ENCODE measurements around the gene BNIP5. TPM values are rescaled to one million over a fixed set of nuclear protein-coding genes. Genes with fewer than 3 reads are reported as not detected.

BNIP5 gene
- total RNA-seq, 3 donors from 2014 or later, result 8.1 to 17.4 (median 12.6) TPM

DNA sequence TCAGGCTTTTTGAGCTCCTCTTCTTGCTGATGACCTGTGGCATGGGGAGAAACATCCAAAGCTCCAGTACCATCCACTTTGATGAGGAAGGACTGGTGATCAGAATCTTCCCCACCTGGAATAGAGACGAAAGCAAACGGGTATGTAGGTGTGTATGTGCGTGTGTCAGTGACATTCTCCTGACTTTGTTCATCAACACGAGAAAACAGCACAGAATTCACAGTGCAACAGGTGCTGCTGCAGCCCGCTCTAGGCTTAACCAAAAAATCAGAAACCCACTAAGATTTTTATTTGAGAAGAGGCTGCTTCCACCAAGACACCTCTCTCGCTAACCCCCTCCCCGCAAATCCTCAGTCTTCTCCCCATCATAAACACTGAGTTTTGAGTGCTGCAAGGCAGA lies 8.1 kb downstream of the BNIP5 start:
- Histone ChIP-seq H3K9me3 (no peaks in the 10 kb centered on the region), H3K4me1 (ENCODE audit: low read depth) (peaks cover under 1% of the 10 kb centered on the region), H3K4me3 (no peak overlapping the region), H3K36me3 (ENCODE audit: low read depth) (no peaks in the 10 kb centered on the region)
- TF ChIP-seq CTCF (IDR thresholded peaks at IDR 0.05), result no peak
- no peak for ATAC-seq
- no peak for DNase-seq
- intact Hi-C loops (cut with DNase I, micrococcal nuclease), result no loop called here

DNA sequence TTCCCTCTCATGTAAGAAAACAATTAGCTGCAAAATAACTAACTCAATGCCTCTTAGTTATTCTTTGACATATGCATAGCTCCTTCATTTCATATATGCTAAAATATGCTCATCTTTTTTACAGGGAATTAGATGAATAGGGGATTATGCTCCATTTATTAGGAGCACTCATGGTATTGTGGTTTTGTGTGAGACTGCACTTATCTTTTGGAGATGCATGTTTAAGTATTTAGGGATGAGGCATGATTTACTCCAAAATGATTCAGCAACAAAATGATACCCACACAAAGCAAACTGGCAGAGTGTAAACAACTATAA lies 8.8 kb downstream of the BNIP5 start:
- Histone ChIP-seq H3K4me1 (ENCODE audit: low read depth) (no peaks in the 10 kb centered on the region), H3K36me3 (ENCODE audit: low read depth) (no peaks in the 10 kb centered on the region), H3K9me3 (no peaks in the 10 kb centered on the region), H3K4me3 (no peak overlapping the region)
- intact Hi-C loops (cut with DNase I, micrococcal nuclease), result no loop called here
- ATAC-seq (no peak), DNase-seq (no peak)
- TF ChIP-seq CTCF (IDR thresholded peaks at IDR 0.05), result no peak

DNA sequence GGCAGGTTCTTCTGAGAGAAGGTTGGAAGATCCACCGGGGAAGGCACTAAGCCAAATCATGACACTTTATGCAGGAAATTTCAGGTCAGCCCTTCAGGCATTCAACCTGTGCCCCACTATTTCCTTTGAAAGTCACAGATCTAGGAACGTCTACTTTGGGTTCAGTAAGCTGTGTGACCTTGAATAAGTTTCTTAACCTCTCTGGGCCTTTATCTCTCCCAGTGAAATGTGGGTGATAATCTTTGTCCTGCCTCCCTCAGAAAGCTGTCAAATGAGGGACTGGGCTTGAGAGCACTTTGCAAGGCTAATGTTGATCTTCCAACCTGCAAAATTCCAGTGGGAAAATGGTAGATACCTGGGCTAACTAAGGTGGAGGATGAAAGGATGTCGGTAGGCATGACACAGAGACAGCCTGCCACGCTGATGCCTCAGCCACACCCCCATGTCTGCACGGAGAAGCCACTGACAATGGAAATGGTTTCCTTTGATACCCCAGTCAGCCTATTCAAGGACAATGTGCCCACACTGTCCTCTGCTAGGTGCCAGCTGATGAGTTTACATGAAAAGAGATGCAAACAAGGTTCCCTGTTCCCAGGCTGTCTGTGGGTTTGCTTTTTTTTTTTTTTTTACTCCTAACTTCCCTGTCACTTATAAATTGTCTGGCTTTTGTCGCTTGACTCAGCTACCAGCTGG lies 9.3 kb downstream of the BNIP5 start:
- Histone ChIP-seq H3K4me3 (no peak overlapping the region), H3K9me3 (no peaks in the 10 kb centered on the region), H3K4me1 (ENCODE audit: low read depth) (no peaks in the 10 kb centered on the region), H3K36me3 (ENCODE audit: low read depth) (no peaks in the 10 kb centered on the region)
- no peak for TF ChIP-seq CTCF (IDR thresholded peaks at IDR 0.05)
- intact Hi-C loops (cut with DNase I, micrococcal nuclease), result no loop called here
- ATAC-seq, result no peak
- DNase-seq, result no peak

DNA sequence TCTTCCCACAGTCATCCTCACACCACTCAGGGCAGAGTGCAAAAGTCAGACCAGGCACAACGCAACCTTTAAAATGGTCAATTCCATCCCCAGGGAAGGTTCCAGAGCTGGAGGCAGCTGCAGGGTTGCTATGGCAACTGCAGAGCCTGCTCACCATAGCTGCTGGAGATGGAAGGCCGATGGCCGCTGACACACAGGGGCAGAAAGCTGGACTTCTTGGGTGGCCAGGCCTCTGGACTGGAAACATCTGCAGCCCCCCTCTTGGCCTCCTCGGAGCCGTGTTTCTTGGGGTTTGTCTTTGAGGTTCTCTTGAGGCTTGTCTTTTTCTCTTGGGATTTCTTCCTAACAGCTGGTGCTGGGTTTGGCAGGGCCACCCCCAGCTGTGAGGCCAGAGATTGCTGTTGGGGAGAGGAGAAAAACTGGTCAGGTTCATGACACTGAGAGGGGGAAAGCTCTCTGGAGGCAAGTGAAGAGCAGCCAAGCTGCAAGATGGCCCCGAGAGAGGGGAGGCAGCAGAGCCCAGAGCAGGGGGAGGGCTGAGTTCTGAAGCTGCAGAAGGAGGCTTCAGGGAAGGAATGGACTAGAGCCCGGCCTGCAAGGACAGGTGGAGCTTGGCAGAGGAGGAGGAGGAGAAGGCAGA lies 10.2 kb downstream of the BNIP5 start:
- intact Hi-C loops (cut with DNase I, micrococcal nuclease), result no loop called here
- Histone ChIP-seq H3K9me3 (no peaks in the 10 kb centered on the region), H3K4me3 (no peak overlapping the region), H3K4me1 (ENCODE audit: low read depth) (no peaks in the 10 kb centered on the region), H3K36me3 (ENCODE audit: low read depth) (no peaks in the 10 kb centered on the region)
- no peak for TF ChIP-seq CTCF (IDR thresholded peaks at IDR 0.05)
- peak; percentile 39 for ATAC-seq
- DNase-seq, result no peak

- DNase-seq, result no peak
- no peak overlapping the region for H3K4me3 ChIP-seq
- no peak for ATAC-seq
- intact Hi-C loops (cut with DNase I, micrococcal nuclease), result no loop called here
- TF ChIP-seq CTCF (IDR thresholded peaks at IDR 0.05), result no peak
- no peaks in the 10 kb centered on the region for H3K36me3 ChIP-seq (ENCODE audit: low read depth)
- H3K9me3 ChIP-seq, result no peaks in the 10 kb centered on the region
- peaks cover 11% of the 10 kb centered on the region for H3K4me1 ChIP-seq (ENCODE audit: low read depth)
Observed at GRCh38 chr6:36324715-36325114, 12.0 kb downstream of the BNIP5 start.
